NB4 (cell line): ENCODE results near the gene ADGRB2.

ENCODE experiments used
- CTCF ChIP-seq: IDR thresholded peaks from one replicate; pipeline ENCODE4 v1.5.1; 2012; ENCODE audit warnings: low read depth, low read length
- MAX ChIP-seq: IDR thresholded peaks from 2 replicates; pipeline ENCODE4 v1.6.1; 2011; ENCODE audit warnings: low read depth, low read length
- POLR2A ChIP-seq: IDR thresholded peaks from 2 replicates; pipeline ENCODE4 v1.6.1; 2011; ENCODE audit warnings: mild to moderate bottlenecking; ENCODE audit not compliant: insufficient read length; ENCODE audit errors: extremely low read depth

GRCh38 chr1:31755850-31756492 is 8.2 kb downstream of the ADGRB2 start:
- TF ChIP-seq CTCF (no peak), POLR2A (no peak), MAX (no peak)
